HL-60 (cell line): Measurements from ENCODE around the gene TPP2.

Source experiments
- DNase-seq, 2 experiments: peaks; one replicate each; pipeline ENCODE4 v3.0.0-alpha.2; 2010 to 2020; ENCODE audit warnings: low read depth in 1 of 2, low spot score in 1 of 2
- H3K27ac ChIP-seq: fragments of 250-450 bp; sonication (Bioruptor Pico); replicated peaks from 2 replicates; pipeline ENCODE4 v1.5.1; 2020; ENCODE audit warnings: mild to moderate bottlenecking, moderate library complexity
- H3K27me3 ChIP-seq: fragments of 250-450 bp; sonication (Bioruptor Pico); 2 replicates; pipeline ENCODE4 v1.5.1; 2021; ENCODE audit warnings: mild to moderate bottlenecking, moderate library complexity; ENCODE audit not compliant: insufficient read depth, poor library complexity, severe bottlenecking
- H3K4me3 ChIP-seq: replicated peaks from 2 replicates; pipeline ENCODE4 v1.5.1; 2011; ENCODE audit warnings: mild to moderate bottlenecking, control low read depth, low read length; ENCODE audit not compliant: insufficient read depth
- GABPA ChIP-seq: IDR thresholded peaks from 2 replicates; pipeline ENCODE4 v1.6.1; 2012; ENCODE audit warnings: low read depth
- POLR2AphosphoS5 ChIP-seq: IDR thresholded peaks from 2 replicates; pipeline ENCODE4 v1.6.1; 2012; ENCODE audit warnings: low read depth
- REST ChIP-seq: IDR thresholded peaks from 2 replicates; pipeline ENCODE4 v1.6.1; 2012; ENCODE audit warnings: low read depth; ENCODE audit not compliant: insufficient replicate concordance
- SPI1 ChIP-seq: IDR thresholded peaks from 2 replicates; pipeline ENCODE4 v1.6.1; 2012; ENCODE audit warnings: low read depth, mild to moderate bottlenecking, borderline replicate concordance
- TF ChIP-seq, protein P1 (sequence below): IDR thresholded peaks from one replicate; pipeline ENCODE4 v1.5.1; 2011; ENCODE audit warnings: low read length, control low read depth, inconsistent platforms; ENCODE audit not compliant: insufficient read depth

The TPP2 gene

DNA sequence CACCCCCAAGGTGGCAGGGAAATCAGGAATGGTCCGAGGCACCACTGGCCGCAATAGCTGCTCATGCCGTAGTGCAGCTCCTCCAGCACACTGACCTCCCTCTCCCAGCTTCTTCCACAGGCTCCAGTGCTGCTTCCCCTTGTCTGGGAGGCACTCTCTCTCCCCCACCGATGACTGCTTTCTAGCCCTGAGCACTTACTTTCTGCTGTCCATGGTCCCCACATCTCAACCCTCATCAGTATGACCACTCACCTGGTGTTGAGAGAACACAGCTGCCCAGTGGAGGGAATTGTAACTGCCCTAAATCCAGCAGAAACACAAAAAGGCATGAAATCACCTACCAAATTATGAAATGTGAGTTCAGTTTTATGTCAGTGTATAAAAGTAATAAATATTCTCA is 28.9 kb upstream of the TPP2 start:
- DNase-seq: no peak
- Histone ChIP-seq H3K27ac (no peak overlapping the region), H3K4me3 (no peak overlapping the region), H3K27me3 (peaks cover 20% of the 10 kb centered on the region)
- no peak for TF ChIP-seq POLR2AphosphoS5
- TF ChIP-seq SPI1: no peak
- peak; percentile 78 for TF ChIP-seq REST
- TF ChIP-seq, protein P1, sequence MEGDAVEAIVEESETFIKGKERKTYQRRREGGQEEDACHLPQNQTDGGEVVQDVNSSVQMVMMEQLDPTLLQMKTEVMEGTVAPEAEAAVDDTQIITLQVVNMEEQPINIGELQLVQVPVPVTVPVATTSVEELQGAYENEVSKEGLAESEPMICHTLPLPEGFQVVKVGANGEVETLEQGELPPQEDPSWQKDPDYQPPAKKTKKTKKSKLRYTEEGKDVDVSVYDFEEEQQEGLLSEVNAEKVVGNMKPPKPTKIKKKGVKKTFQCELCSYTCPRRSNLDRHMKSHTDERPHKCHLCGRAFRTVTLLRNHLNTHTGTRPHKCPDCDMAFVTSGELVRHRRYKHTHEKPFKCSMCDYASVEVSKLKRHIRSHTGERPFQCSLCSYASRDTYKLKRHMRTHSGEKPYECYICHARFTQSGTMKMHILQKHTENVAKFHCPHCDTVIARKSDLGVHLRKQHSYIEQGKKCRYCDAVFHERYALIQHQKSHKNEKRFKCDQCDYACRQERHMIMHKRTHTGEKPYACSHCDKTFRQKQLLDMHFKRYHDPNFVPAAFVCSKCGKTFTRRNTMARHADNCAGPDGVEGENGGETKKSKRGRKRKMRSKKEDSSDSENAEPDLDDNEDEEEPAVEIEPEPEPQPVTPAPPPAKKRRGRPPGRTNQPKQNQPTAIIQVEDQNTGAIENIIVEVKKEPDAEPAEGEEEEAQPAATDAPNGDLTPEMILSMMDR: no peak
- no peak for TF ChIP-seq GABPA

DNA sequence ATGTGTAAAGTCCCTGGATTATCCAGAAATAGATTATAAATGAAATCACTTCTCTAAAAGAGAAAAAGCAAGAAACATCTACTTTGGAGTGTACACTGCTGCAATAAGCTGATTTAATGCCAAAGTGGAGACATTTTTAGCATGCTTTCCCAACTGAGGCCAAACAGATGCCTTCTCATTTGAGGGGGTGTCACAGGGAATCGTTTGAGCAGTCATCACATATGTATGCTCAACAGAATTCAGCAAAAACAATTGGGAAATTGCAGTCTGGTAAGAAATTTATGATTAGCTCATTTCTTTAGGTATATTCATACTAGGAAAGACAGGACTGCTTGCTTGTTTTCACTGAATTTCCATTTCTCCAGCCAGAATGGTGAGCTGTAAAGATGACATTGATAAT is 27.3 kb upstream of the TPP2 start:
- H3K27ac ChIP-seq: no peak overlapping the region
- TF ChIP-seq REST: no peak
- TF ChIP-seq GABPA: no peak
- TF ChIP-seq, protein P1: no peak
- TF ChIP-seq POLR2AphosphoS5: no peak
- TF ChIP-seq SPI1: no peak
- DNase-seq: no peak
- H3K4me3 ChIP-seq: no peak overlapping the region
- peaks cover 32% of the 10 kb centered on the region for H3K27me3 ChIP-seq

DNA sequence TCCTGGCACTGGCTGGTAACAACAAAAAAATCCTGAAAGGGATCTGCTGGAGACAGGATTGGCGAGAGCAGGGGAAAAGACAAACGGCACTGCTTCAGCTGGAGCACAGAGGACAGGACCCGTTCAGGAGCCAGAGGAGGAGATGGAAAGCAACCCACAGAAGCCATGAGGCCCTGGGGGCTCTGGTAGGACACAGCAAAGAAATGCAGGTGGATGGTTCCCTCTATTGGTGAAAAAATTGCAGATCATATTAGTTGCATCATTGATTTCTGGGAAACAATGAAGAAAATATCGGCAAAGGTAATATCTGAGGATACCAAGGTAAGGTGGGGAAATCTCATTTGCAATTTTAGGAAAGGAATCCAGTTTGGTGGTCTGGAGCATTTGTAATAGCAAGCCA is 25.7 kb upstream of the TPP2 start:
- H3K27me3 ChIP-seq: peaks cover 28% of the 10 kb centered on the region
- H3K27ac ChIP-seq: no peak overlapping the region
- TF ChIP-seq SPI1 (no peak), POLR2AphosphoS5 (no peak), REST (no peak), GABPA (no peak)
- TF ChIP-seq, protein P1: no peak
- no peak for DNase-seq
- H3K4me3 ChIP-seq: no peak overlapping the region
